Suprapubic skin (tissue), 4 donors: ENCODE data around the gene SLC4A1AP. TPM values are rescaled to one million over a fixed set of nuclear protein-coding genes. Genes with fewer than 3 reads are reported as not detected.
"Not testable (repeated sequence)": the region's sequence is repeated elsewhere in the genome, so short reads cannot be mapped to it uniquely, and the experiment has no call there.

Source experiments
- DNase-seq, 2 donors: peaks; one replicate each; pipeline ENCODE4 v3.0.0-alpha.2; 2019; ENCODE audit warnings: low spot score in 2 of 2
- H3K27ac ChIP-seq: fragments of 200-600 bp; sonication (generic); one replicate; pipeline ENCODE4 v1.5.1; 2019
- H3K27me3 ChIP-seq: fragments of 200-600 bp; sonication (generic); one replicate; pipeline ENCODE4 v1.5.1; 2019
- H3K36me3 ChIP-seq: fragments of 200-600 bp; sonication (generic); one replicate; pipeline ENCODE4 v1.5.1; 2019
- H3K4me1 ChIP-seq: fragments of 200-600 bp; sonication (generic); one replicate; pipeline ENCODE4 v1.5.1; 2019
- H3K4me3 ChIP-seq: fragments of 200-600 bp; sonication (generic); one replicate; pipeline ENCODE4 v1.5.1; 2019; ENCODE audit warnings: mild to moderate bottlenecking
- H3K9me3 ChIP-seq: fragments of 200-600 bp; sonication (generic); one replicate; pipeline ENCODE4 v1.5.1; 2019
- EP300 ChIP-seq: sonication (generic); formaldehyde crosslinking; IDR thresholded peaks from one replicate; pipeline ENCODE4 v1.6.1; 2017; ENCODE audit warnings: antibody characterized with exemption
- POLR2A ChIP-seq, 2 donors: fragments of 450-650 bp; IDR thresholded peaks; one replicate each; pipeline ENCODE4 v1.6.1; 2017; ENCODE audit warnings: antibody characterized with exemption in 2 of 2, mild to moderate bottlenecking in 2 of 2, moderate library complexity in 2 of 2
- POLR2AphosphoS5 ChIP-seq, 3 donors: sonication (generic); formaldehyde crosslinking; IDR thresholded peaks; one replicate each; pipeline ENCODE4 v1.6.1; 2017; ENCODE audit warnings: antibody characterized with exemption in 3 of 3
- WGBS: methylation state at CpG from one replicate; pipeline ENCODE4 v1.1.5; 2018; 5-methylcytosine and 5-hydroxymethylcytosine counted together
- total RNA-seq, 4 donors: library from RNA; depleted of rRNA; stranded (reverse); fragments of >200 nt; gene quantifications; one replicate each; pipeline ENCODE4 v1.1.0, GENCODE V29; 2016
- TF ChIP-seq, protein P1 (sequence below), 2 donors: fragments of 200-600 bp in 1 of 2; fragments of 450-650 bp in 1 of 2; sonication (generic) in 1 of 2; IDR thresholded peaks; one replicate each; pipeline ENCODE4 v1.5.1; 2016 to 2019; ENCODE audit warnings: antibody characterized with exemption in 2 of 2, mild to moderate bottlenecking in 1 of 2, moderate library complexity in 1 of 2

Gene SLC4A1AP
- total RNA-seq, 4 donors from 2014 or later: 15.1 to 25.3 (median 20.7) TPM

DNA sequence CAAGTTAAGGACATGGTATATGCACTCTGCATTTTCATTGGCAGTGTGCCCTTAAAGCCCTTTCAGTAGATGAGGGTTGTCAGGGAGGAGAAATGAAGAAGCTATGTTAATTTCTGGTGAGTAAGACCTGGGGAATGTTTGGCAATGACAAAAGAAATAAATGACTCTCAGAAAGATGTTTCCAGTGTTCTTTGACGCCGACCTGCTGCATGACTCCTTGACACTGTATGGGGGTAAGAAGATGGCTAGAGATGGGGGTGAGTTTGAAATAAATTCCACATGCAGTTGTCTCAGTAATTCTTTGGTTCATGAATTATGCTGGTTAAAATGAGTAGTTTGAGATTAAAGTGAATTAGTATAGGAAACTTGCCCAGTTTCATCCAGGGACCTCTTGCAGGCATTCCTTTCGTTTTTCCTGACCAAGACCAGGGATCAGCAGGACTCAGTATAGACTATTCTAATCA, 40.7 kb upstream of the SLC4A1AP start:
- H3K4me1 ChIP-seq: peaks cover 18% of the 10 kb centered on the region
- H3K36me3 ChIP-seq: peaks cover 54% of the 10 kb centered on the region
- no peak overlapping the region for H3K27ac ChIP-seq
- WGBS: 78% methylated on average over 3 of the region's 3 CpGs
- H3K4me3 ChIP-seq: no peak overlapping the region
- no peaks in the 10 kb centered on the region for H3K9me3 ChIP-seq
- DNase-seq: no peak
- no peaks in the 10 kb centered on the region for H3K27me3 ChIP-seq
- TF ChIP-seq POLR2A (IDR thresholded peaks at IDR 0.05): no peak
- TF ChIP-seq, protein P1, sequence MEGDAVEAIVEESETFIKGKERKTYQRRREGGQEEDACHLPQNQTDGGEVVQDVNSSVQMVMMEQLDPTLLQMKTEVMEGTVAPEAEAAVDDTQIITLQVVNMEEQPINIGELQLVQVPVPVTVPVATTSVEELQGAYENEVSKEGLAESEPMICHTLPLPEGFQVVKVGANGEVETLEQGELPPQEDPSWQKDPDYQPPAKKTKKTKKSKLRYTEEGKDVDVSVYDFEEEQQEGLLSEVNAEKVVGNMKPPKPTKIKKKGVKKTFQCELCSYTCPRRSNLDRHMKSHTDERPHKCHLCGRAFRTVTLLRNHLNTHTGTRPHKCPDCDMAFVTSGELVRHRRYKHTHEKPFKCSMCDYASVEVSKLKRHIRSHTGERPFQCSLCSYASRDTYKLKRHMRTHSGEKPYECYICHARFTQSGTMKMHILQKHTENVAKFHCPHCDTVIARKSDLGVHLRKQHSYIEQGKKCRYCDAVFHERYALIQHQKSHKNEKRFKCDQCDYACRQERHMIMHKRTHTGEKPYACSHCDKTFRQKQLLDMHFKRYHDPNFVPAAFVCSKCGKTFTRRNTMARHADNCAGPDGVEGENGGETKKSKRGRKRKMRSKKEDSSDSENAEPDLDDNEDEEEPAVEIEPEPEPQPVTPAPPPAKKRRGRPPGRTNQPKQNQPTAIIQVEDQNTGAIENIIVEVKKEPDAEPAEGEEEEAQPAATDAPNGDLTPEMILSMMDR (IDR thresholded peaks at IDR 0.05): no peak
- no peak for TF ChIP-seq POLR2AphosphoS5 (IDR thresholded peaks at IDR 0.05)
- no peak for TF ChIP-seq EP300

DNA sequence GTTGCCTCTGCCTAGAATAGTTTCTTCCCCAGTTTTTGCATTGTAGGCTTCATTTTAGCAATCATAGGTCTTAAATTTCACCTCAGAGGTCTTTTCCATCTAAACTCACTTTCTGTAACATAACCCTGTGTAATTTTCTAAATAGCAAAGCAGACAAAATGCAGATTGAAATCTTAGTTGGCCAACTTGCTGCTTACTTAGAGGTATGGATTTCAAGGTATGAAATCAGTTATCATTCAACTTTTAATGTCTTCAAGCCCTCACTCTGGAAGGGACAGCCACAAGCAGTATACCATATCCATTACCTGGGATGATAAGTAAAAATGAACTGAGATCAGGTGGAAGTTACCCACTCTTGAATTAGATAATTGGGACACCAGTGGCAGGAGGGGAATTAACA, 38.7 kb upstream of the SLC4A1AP start:
- TF ChIP-seq POLR2A (IDR thresholded peaks at IDR 0.05) (no peak), POLR2AphosphoS5 (IDR thresholded peaks at IDR 0.05) (no peak)
- TF ChIP-seq, protein P1 (IDR thresholded peaks at IDR 0.05): no peak
- H3K9me3 ChIP-seq: no peaks in the 10 kb centered on the region

DNA sequence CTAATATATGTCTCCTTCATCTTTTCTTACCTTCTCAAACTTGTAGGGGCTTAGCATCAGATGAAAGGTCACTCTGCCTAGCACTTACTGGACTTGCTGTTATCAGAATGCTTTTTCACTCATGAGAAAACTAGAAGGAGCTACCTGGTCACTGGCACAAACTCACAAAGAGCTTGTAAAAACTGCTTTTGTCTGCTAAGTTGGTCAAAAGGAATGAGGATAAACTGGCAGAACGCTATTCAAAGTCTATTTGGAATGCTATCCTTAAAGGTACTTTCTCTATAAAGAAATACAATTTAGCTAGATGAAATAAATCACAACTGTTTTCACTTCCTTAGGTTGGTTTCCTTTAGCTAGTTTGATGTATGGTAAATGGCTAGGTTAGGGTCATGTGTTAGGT, 37.4 kb upstream of the SLC4A1AP start:
- not testable (repeated sequence) for H3K27me3 ChIP-seq, H3K27ac ChIP-seq, DNase-seq, H3K4me3 ChIP-seq, H3K9me3 ChIP-seq
- H3K4me1 ChIP-seq: peaks cover 33% of the 10 kb centered on the region
- WGBS: 87% methylated on average over 1 of the region's 1 CpG
- H3K36me3 ChIP-seq: peaks cover 35% of the 10 kb centered on the region

More for the DNA sequence above, 38.7 kb upstream of the SLC4A1AP start:
- Histone ChIP-seq H3K27ac (no peak overlapping the region), H3K36me3 (peaks cover 39% of the 10 kb centered on the region), H3K27me3 (no peaks in the 10 kb centered on the region), H3K4me3 (no peak overlapping the region), H3K4me1 (peaks cover 31% of the 10 kb centered on the region)
- DNase-seq: no peak

DNA sequence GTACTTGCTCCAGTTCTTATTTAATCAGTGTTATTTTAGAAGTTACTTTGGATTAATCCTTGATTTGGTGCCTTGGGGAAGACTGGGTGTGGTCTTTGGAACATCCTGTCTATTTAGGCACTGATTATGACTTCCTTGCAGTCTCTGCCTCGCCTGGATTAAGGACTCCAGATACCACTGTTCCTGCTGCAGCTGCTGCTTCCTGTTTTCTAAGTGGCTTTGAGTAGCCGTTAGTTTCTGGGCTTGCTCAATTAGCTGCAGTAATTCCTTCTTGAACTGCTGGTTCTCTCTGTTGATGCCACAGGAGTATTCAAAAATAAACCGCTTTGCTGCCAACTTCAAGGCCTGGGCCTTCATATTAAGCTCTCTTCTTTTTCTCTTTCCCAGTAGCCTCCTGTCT, 36.8 kb upstream of the SLC4A1AP start:
- H3K4me3 ChIP-seq, H3K9me3 ChIP-seq, DNase-seq, H3K27ac ChIP-seq, H3K27me3 ChIP-seq: not testable (repeated sequence)
- 45% methylated on average over 3 of the region's 3 CpGs for WGBS
- Histone ChIP-seq H3K4me1 (peaks cover 33% of the 10 kb centered on the region), H3K36me3 (peaks cover 33% of the 10 kb centered on the region)

DNA sequence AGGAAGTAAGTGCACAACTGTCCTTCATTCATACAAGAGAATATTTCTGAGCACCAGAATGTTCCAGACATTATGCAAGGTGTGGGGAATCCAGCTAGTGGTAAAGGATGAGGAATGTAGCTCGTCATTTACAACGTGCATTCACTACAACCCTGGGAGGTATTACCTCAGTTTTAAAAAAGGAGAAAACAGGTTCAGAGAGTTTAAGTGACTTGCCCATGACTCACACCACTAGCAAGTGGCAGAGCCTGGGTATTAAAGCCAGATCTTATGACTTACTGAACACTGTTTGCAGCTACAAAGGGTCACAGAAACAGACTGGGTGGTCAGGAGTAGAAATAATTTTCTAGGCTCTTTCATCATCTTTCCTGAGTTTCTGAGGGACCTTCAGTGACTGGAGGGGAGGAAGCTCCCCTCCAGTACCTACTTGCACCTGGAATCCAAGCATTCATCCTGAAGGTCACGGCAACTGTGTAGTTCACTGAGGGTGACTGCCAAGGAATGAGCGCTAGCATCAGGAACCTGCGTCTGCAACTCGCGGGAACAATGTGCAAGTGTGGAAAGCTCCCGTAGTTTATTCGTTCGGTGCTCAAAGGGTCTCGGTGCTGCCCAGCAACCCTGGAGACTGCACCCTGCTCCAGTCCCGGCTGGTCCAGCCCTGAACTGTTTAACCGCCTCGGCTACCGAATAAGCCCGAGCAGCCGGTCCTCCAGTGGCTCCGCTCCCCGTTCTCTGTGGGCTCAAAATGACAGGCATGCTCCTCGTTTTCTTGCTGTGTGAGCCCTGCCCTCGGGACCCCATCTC, 35.5 kb upstream of the SLC4A1AP start:
- peak overlapping the region; percentile 79 for H3K27ac ChIP-seq
- peak overlapping the region; percentile 92 for H3K4me3 ChIP-seq
- peaks cover 33% of the 10 kb centered on the region for H3K4me1 ChIP-seq
- DNase-seq: peak in 1 of 2 donors; percentile 64
- 10% methylated on average over 9 of the region's 21 CpGs for WGBS
- TF ChIP-seq, protein P1 (IDR thresholded peaks at IDR 0.05): no peak
- TF ChIP-seq POLR2AphosphoS5 (IDR thresholded peaks at IDR 0.05) (no peak), POLR2A (IDR thresholded peaks at IDR 0.05) (no peak), EP300 (no peak)
- H3K9me3 ChIP-seq: no peaks in the 10 kb centered on the region
- H3K27me3 ChIP-seq: no peaks in the 10 kb centered on the region
- peaks cover 36% of the 10 kb centered on the region for H3K36me3 ChIP-seq

DNA sequence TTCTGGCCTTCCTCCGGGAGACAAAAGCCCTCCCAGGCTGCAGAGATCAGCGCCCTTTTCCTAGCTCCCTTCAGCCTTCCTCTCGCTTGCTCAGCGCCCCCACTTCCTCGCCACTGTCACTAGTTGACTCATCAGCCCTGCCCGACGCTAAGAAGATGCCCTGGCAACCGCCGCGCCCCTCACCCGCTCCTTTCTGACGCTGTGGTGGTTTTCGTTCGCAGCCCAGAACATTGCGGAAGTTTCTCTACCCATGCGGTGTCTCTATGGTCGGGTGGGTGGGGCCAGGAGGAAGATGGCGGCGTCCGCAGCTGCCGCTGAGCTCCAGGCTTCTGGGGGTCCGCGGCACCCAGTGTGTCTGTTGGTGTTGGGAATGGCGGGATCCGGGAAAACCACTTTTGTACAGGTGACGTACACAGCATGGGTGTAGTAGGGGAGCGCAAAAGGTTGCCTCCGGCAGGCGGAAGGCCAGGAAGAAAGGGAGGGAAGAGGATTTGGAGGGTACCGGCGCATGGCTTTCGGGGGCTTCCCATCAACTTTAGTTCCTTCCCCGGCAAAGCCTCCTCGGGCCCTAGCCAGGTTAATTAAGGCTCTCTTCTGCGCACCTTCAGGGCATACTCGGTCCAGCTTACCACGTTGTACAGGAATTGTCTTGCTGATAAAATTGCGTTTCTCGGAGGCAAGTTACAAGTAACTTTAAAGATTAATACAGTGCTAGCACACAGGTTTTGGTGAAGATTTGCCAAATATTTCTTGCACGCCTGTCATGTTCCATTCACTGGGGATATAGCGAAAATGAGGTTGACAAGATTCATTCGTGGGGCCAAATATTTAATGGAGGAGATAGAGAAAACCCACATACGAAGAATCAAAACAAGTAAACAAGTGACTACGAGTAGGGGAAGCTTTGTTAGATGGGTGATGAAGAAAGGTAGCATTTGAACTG, 34.7 kb upstream of the SLC4A1AP start, which contains the start of the genes CCDC121 and GPN1:
Gene CCDC121, minus strand, starts transcription at position 246 of the 943 bp plus-strand sequence. CDS start 1,213 bp downstream, outside the sequence.
Gene GPN1, plus strand, starts transcription at position 284 of the 943 bp plus-strand sequence. Its CDS starts 9 bp downstream, at position 293.
- peak within 1 kb of the TSS; percentile 92 for H3K4me3 ChIP-seq
- no peaks in the 10 kb centered on the region for H3K9me3 ChIP-seq
- no peaks in the 10 kb centered on the region for H3K27me3 ChIP-seq
- TF ChIP-seq POLR2AphosphoS5 (IDR thresholded peaks at IDR 0.05) (peak in 1 of 3 donors; percentile 25), POLR2A (IDR thresholded peaks at IDR 0.05) (peak; percentile 35 to 74), EP300 (no peak)
- TF ChIP-seq, protein P1 (IDR thresholded peaks at IDR 0.05): no peak
- peaks cover 33% of the 10 kb centered on the region for H3K4me1 ChIP-seq
- DNase-seq: peak; percentile 94
- H3K36me3 ChIP-seq: peaks cover 37% of the 10 kb centered on the region
- under 1% methylated on average over 43 of the region's 44 CpGs for WGBS
- peak within 1 kb of the TSS; percentile 79 for H3K27ac ChIP-seq

DNA sequence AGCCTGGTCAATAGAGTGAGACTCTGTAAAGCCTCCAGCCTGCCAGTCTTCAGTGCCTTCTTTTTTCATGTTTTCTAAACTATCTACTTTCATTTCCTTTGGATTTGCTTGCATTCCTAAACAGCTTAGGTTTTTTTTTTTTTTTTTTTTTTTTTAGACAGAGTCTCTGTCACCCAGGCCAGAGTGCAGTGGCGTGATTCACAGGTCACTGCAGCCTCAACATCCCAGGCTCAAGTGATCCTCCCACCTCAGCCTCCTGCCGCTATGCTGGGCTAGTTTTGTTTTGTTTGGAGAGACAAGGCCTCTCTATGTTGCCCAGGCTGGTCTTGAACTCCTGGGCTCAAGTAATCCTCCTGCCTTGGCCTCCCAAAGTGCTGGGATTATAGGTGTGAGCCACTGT, 33.4 kb upstream of the SLC4A1AP start:
- Histone ChIP-seq H3K4me1 (peaks cover 33% of the 10 kb centered on the region), H3K36me3 (peaks cover 41% of the 10 kb centered on the region)
- not testable (repeated sequence) for H3K27ac ChIP-seq, H3K4me3 ChIP-seq, H3K27me3 ChIP-seq, DNase-seq, H3K9me3 ChIP-seq
- 95% methylated on average over 2 of the region's 2 CpGs for WGBS
